GM18867 (cell line): Measurements from ENCODE around the gene AS3MT.
"Not testable (repeated sequence)": the region's sequence is repeated elsewhere in the genome, so short reads cannot be mapped to it uniquely, and the experiment has no call there.

Experiments used
- ATAC-seq: cut with Tn5 transposase; IDR thresholded peaks from one replicate; pipeline ENCODE4 v1.9.1; 2021; ENCODE audit warnings: mild to moderate bottlenecking, moderate library complexity; ENCODE audit not compliant: unreplicated experiment

AS3MT gene, protein sequence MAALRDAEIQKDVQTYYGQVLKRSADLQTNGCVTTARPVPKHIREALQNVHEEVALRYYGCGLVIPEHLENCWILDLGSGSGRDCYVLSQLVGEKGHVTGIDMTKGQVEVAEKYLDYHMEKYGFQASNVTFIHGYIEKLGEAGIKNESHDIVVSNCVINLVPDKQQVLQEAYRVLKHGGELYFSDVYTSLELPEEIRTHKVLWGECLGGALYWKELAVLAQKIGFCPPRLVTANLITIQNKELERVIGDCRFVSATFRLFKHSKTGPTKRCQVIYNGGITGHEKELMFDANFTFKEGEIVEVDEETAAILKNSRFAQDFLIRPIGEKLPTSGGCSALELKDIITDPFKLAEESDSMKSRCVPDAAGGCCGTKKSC

DNA sequence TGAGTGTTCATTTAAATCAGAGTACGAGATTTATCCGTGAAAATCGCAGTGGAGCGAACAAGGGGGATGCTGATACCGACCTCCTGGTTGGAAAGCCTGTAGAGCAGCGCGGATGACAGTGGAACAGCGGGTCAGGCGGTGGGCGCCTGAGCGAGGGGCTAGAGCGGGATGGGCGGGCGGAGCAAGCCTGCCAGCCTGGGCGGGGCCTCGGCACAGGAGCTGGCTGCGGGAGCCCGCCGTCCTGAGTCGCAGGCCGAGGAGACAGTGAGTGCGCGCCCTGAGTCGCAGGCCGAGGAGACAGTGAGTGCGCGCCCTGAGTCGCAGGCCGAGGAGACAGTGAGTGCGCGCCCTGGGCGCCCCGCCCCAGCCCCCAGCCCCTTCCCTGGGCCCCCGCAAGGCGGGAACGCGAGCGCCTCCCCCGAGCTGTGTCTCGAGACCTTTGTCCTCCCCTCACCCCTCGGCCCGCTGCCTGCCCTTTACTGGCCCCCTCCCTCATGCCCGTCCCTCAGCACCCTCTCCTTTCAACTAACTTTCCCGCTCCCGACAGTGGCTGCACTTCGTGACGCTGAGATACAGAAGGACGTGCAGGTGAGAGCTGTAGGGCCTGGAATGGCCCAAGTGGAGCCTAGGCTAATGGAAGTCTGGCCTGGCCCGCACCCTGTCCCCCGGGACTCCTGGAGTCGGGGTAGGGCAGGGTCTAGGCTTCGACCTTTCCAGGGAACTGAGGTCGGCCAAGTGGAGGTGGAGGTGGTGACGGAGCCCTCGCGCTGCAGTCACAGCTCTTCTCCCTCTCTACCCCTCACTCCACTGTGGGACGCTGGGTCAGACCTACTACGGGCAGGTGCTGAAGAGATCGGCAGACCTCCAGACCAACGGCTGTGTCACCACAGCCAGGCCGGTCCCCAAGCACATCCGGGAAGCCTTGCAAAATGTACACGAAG is at the start of gene AS3MT:
Gene AS3MT (plus strand): TSS at position 213 of the 941 bp plus-strand sequence. CDS start 123 bp downstream, at position 336.
- ATAC-seq: no peak

DNA sequence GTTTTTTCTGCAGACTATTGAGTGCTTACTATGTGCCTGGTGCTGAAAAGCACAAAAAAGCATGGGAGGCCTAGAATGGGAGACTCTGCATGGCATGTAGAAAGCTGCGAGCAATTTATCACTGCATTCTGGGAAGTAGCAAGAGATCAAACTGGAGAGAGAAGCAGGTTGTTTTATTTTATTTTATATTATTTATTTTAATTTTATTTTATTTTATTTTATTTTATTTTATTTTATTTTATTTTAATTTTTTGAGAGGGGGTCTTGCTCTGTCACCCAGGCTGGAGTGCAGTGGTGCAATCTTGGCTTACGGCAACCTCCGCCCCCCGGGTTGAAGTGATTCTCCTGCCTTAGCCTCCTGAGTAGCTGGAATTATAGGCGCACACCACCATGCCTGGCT is 49.3 kb upstream of the AS3MT start:
- ATAC-seq: not testable (repeated sequence)

DNA sequence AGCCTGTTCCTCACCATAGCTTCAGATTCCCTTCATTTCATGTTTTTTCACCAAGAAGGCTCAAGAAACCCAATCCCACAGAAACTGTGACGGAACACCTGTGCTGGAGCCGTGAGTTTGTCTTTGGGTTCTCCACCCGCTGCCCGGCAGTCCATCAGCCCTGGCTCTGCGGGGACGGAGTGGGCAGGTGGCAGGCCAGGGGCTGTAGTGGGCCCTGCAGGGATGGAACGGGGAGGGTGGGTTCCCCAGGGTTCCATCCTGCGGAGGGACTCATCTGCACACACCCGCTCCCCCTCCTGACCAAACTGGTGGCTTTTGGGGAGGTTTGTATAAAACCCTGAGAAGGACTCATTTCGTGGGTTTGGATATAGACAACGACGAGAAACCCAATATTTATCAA is 47.0 kb upstream of the AS3MT start:
- ATAC-seq: no peak

DNA sequence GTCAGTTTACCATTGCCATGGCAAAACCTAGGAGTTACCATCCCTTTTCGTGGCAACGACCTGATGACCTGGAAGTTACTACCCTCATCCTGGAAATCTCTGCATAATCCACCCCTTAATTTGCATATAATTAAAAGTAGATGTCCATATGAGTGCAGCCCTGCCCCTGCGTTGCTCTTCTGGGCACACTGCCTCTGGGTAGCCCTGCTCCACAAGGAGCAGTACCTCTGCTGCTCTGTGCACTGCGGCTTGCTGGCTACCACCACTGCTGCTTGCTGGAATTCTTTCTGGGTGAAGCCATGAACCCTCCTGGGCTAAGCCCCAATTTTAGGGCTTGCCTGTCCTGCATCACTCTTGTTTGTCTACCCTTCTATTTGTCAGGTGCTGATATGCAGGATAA is 44.6 kb upstream of the AS3MT start:
- no peak for ATAC-seq

DNA sequence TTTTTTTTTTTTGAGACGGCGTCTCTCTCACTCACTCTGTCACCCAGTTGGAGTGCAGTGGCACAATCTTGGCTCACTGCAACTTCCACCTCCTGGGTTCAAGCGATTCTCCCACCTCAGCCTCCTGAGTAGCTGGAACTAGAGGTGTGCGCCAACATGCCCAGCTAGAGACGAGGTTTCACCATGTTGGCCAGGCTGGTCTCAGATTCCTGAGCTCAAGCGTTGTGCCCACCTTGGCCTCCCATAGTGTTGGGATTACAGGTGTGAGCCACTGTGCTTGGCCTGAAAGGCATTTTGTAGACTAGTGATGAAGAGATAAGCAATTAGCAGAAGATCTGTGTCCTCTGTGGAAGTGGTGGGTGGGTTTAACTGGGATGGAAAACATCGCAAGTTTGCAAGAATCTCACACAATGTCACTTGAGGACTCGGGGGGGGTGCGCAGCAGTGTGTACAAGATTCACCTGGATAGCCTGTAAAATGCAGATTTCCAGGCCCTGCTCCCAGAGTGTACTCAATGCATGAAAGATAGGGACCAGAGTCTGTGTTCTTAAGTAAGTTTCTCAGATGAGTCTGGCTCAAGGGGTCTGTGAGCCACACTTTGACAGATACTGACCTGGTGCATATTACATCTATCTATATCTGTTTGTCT is 43.0 kb upstream of the AS3MT start:
- ATAC-seq: no peak

DNA sequence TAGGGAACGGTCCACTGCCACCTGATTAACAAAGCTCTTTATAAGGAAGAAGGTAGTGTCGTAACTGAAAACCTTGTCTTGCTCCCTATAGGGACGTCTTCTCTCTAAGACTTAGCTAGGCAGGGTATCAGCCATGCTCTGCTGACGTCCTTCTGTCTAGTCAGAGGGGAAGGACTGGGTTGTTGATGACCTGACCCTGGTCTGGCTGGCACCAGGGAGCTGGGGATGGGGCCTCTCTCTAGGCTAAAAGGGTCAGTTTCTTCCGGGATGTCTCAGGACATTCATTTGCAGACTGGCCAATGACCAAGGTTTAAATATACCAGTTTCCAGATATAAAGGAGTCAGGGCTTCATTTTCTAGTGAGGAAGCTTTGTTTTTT is 41.7 kb upstream of the AS3MT start:
- ATAC-seq: no peak

DNA sequence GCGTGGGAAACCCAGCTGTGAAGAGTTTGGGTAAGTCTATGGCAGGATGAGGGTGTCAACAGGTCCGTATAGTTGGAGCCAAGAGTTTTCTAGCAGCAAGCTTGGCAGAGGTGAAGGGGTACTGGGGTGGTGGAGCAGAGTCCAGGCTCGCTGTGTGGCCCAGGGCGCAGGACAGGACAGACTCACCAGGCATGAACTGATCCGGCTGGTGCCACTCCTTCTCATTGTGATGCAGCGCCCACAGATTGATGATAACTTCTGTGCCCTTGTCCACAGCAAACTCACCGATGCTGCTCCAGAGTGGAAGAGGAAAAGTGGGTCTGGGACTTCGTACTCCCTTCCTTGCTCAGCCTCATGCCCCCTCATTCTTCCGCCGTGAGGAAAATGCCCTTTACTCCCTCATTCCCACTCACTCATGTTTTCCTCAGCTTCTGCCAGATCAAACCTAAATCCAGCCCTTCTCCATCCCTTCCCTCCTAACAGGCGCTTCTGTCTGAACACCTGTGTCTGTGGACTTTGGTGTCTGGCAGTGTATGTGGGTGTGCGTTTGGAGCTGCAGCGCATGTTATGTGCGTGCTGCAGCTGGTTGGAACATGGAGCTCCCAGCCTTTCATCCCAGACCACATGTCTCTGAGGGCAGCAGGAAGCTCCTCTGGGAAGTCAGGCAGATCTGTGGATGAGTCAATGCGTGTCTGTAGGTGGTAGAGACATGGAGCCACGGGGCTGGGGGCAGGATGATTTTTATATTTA is 37.8 kb upstream of the AS3MT start:
- no peak for ATAC-seq

DNA sequence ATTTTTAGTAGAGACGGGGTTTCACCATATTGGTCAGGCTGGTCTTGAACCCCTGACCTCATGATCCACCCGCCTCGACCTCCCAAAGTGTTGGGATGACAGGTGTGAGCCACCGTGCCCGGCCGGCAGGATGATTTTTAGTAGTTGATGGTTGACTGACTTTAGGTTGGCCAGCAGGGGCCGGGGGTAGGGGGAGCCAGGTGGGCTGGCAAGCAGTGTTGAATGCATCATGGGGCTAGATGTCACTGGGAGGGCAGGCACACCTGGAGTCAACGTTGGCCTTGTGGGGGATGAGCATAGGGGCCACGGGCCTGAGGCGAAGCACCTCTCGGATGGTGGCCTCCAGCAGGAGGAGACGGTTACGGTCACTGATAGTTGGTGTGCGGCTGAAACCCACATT is 37.0 kb upstream of the AS3MT start:
- ATAC-seq: no peak

DNA sequence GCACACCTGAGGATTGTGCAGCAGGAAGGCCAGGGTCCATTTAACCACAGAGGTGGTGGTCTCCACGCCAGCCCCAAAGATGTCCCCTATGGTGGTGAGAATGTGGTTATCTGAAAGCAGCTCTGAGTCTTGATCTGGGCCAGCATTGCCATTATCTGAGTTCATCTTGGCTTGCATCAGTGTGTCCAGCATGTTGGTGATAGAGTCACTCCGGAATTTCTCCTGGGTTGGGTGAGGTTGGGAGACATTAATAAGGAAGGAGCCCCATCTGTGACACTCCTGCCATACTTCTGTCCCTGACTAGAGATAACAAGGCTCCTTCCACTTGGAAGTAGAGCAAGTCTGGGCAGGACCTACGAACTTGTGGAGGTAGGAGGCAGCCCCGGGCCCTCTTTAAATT is 36.3 kb upstream of the AS3MT start:
- ATAC-seq: no peak

DNA sequence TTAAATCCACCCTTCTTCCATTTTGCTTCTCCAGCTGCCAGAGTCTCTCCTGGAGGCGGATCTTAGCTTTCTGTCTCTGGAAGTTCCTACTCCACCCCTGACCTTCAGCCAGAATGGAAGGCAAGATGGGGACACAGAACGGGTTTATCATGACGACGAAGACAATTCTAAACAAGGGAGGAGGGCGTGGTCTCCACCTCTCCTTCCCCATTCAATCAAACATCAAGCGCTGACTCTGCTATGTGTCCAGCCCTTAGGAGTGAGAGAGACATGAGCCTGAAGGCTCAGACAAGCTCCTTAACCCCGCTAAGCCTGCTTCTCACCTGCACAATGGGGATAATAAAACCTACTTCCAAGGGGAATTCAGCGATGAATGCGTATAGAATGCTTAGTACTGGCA is 35.1 kb upstream of the AS3MT start:
- no peak for ATAC-seq

DNA sequence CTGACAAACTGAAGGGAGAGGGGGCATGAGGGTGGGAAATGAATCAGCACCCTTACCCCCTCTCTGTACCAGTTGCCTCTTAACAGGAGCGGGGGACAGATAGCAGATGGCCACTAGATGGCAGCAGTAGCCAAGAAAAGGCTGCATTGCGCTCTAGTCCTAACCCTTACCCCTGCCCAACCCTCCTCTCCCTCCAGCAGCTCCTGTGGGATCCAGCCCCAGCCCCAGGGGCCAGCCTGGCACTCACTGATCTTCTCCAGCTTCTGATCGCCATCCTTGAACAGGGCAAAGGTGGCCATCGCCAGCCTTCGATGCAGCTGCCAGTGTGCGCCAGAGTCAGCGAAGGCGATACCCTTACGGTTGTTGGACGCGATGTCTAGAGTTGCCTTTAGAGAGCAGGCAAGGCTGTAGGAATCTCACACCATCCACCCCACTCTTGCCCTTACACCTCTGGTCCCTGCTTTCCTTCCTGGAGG is 34.2 kb upstream of the AS3MT start:
- ATAC-seq: no peak

DNA sequence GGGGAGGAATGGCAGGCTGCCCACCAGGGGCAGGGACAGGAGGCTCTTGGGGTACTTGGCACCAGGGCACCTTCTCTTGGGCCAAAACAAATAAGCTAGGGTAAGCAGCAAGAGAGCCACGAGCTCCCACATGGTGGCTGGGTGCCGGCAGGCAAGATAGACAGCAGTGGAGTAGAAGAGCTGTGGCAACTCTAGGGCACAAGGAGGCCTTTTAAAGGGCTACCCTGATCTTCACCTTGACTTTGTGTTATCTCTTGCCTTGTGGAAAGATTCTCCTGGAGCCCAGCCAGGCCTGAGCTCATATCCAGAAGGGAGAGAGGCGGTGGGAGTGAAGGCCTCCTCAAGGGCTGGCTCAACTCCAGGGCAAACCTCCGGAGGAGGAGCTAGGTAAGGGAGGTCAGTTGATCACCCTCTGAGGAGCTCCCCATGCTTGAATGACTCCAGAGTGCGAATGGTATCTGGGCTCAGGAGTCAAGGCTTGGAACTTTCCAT is 32.0 kb upstream of the AS3MT start, which contains the start of gene CYP17A1:
Gene CYP17A1 (minus strand): TSS at position 184 of the 492 bp plus-strand sequence. CDS start 52 bp downstream, at position 132.
- no peak for ATAC-seq

DNA sequence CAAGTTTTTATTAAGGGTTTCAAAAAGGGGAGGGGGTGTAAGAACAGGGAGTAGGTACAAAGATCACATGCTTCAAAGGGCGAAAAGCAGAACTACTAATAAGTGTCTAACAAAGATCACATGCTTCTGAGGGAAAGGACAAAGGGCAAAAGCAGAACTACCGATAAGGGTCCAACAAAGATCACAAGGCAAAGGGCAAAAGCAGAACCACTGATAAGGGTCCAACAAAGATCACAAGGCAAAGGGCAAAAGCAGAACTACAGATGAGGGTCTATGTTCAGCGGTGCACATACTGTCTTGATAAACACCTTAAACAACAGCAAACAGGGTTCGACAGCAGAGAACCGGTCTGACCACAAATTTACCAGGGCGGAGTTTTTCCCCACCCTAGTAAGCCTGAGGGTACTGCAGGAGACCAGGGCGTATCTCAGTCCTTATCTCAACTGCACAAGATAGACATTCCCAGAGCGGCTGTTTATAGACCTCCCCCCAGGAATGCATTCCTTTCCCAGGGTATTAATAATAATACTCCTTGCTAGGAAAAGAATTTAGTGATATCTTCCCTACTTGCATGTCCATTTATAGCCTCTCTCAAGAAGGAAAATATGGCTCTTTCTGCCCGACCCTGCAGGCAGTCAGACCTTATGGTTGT is 30.9 kb upstream of the AS3MT start:
- not testable (repeated sequence) for ATAC-seq

DNA sequence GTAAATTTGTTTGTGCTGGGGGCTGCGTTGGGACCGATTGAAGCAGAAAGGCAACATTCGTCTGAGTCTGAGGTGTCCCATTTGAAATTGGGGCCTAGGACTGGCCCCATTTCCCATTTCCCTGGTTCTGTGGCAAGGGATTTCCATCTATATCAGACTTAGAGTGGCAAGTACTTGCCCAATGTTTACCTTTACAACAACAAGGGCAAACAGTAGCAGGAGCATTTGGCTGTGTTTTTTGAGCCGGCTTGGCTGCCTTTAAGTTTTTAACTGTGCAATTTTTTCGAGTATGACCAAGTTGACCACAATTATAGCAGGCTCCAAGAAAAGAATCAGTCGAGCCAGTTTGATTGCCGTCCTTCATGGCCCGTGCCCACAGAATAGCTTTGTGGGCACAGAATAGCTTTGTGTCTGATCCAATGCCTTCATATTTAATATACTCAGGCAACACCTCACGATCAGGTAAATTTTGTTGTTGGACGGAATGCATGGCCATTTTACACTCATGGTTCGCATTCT is 27.4 kb upstream of the AS3MT start:
- no peak for ATAC-seq

DNA sequence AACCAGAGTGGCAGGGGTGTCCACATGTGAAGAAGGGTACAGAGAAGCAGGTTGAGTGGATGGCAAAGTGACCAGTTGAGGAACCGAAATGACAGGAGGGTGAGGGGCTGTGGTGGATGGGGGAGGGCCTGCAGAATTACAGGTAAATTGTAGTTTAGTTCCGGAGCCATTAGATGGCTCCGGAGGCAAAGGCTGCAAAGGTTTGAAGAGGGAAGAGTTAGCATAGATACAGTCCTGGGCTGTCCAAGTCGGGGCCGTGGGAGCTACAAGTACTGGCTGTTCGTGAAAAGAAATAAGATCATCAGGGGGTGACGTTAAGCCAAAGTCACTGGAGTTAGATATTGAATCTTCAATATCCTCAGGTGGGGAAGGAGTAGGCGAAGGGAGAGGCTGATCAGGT is 26.1 kb upstream of the AS3MT start:
- ATAC-seq: not testable (repeated sequence)

DNA sequence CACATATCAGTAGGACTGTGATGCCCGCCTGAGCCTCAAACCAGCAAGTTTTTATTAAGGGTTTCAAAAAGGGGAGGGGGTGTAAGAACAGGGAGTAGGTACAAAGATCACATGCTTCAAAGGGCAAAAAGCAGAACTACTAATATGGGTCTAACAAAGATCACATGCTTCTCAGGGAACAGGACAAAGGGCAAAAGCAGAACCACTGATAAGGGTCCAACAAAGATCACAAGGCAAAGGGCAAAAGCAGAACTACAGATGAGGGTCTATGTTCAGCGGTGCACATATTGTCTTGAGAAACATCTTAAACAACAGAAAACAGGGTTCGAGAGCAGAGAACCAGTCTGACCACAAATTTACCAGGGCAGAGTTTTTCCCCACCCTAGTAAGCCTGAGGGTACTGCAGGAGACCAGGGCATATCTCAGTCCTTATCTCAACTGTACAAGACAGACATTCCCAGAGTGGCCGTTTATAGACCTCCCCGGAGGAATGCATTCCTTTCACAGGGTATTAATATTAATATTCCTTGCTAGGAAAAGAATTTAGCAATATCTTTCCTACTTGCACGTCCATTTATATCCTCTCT is 25.0 kb upstream of the AS3MT start:
- not testable (repeated sequence) for ATAC-seq

DNA sequence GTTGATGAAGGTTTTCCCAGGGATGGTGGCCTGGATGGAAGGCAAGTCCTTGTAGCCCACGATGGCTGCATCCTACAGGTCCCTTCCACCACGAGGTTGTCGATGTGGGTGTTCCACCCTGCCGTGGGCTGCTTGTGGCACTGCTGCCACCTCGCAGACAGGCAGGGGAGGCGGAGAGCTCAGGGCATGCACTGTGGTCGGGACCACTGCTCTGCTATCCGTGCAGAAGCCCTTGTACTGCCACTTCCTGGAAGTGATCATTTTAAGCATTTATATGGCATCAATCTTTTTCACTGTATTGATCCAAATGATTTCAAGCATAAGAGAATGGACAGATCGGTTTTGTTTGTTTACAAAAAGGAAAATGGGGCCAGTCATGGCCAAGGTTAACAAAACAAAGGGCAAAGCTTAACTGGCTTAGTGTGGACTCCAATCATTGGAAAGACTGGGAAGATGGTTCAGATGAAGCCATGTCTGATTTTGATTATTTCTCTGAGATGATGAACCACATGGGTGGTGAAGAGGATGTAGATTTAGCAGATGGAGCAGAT is 23.8 kb upstream of the AS3MT start:
- no peak for ATAC-seq

DNA sequence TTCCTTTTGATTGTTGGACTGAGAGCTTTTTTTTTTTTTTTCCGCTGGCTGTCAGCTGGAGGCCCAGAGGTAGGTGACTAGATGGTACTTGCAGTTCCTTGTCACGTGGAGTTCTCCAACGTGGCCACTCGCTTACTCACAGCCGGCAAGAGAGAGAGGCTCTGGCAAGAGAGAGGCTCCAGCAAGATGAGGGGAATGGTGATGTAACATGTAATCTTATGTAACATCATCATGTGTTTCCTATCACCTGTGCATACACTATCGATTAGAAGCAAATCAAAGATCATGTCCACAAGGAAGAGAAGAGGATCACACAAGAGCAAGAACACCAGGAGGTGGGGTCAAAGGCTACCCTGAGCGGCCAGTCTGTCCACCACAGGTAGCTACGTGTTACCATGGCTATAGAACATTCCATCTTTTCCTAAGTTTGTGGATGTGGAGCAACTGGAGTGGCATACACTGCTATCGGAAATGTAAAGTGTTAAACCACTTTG is 19.2 kb upstream of the AS3MT start:
- ATAC-seq: no peak

DNA sequence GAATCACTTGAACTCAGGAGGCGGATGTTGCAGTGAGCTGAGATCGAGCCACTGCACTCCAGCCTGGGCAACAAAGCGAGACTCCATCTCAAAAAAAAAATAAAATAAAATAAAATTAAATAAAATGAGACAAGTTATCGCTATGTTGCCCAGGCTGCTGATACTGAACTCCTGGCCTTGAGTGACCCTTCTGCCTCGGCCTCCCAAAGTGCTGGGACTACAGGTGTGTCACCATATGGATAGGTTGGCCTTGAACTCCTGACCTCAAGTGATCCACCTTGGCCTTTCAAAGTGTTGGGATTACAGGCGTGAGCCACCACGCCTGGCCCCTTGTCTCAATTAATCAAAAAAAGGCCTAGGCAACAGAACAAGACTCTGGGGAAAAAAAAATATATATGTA is 16.0 kb upstream of the AS3MT start:
- not testable (repeated sequence) for ATAC-seq
